Measurements from ENCODE around the gene TLE6. TPM values are rescaled to one million over a fixed set of nuclear protein-coding genes. Genes with fewer than 3 reads are reported as not detected.

The TLE6 gene
- polyA plus RNA-seq, 3 donors: not detected

- H3K9me3 ChIP-seq (replicated peaks in 1 of 2; ENCODE audit: control insufficient read depth in 1 of 2, insufficient read depth in 1 of 2, low read length in 2 of 2): peaks cover 0 to 30% of the 10 kb centered on the region in 2 donors
- no peak within 1 kb of the TSS for H3K9ac ChIP-seq (ENCODE audit: insufficient read depth, low read length, poor library complexity, severe bottlenecking)
- Mint-ChIP-seq H3K4me3 (peak within 1 kb of the TSS; percentile 31 to 81), H3K9me3 (peaks cover 0 to 28% (median 12%) of the 10 kb centered on the region in 7 donors), H3K27ac (no peak within 1 kb of the TSS), H3K36me3 (peaks cover 0 to 8% of the 10 kb centered on the region in 2 donors), H3K4me1 (peaks cover 1% of the 10 kb centered on the region), H3K27me3 (ENCODE audit: low read depth in 3 of 3) (peaks cover 79 to 96% (median 96%) of the 10 kb centered on the region in 3 donors)
- H3K4me2 ChIP-seq (replicated peaks; ENCODE audit: extremely low read depth, low read length, poor library complexity, severe bottlenecking): peak within 1 kb of the TSS; percentile 15
- H2AFZ ChIP-seq (ENCODE audit: insufficient read depth, low read depth, low read length, poor library complexity, severe bottlenecking): no peak within 1 kb of the TSS
- H3K4me1 ChIP-seq (ENCODE audit: control insufficient read depth in 1 of 2, insufficient read depth in 2 of 2, low read length in 2 of 2): peaks cover 3 to 4% of the 10 kb centered on the region in 2 donors
- no peaks in the 10 kb centered on the region for H3K36me3 ChIP-seq (replicated peaks in 1 of 2; ENCODE audit: control insufficient read depth in 1 of 2, insufficient read depth in 2 of 2, low read length in 2 of 2)
- TF ChIP-seq, protein P1, sequence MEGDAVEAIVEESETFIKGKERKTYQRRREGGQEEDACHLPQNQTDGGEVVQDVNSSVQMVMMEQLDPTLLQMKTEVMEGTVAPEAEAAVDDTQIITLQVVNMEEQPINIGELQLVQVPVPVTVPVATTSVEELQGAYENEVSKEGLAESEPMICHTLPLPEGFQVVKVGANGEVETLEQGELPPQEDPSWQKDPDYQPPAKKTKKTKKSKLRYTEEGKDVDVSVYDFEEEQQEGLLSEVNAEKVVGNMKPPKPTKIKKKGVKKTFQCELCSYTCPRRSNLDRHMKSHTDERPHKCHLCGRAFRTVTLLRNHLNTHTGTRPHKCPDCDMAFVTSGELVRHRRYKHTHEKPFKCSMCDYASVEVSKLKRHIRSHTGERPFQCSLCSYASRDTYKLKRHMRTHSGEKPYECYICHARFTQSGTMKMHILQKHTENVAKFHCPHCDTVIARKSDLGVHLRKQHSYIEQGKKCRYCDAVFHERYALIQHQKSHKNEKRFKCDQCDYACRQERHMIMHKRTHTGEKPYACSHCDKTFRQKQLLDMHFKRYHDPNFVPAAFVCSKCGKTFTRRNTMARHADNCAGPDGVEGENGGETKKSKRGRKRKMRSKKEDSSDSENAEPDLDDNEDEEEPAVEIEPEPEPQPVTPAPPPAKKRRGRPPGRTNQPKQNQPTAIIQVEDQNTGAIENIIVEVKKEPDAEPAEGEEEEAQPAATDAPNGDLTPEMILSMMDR (IDR thresholded peaks at IDR 0.05): no peak
- intact Hi-C loops (cut with micrococcal nuclease): no loop called here
- H4K20me1 ChIP-seq (ENCODE audit: insufficient read depth, low read length): no peaks in the 10 kb centered on the region
- no peak within 1 kb of the TSS for H3K4me3 ChIP-seq (replicated peaks in 1 of 3; ENCODE audit: low read depth in 2 of 3, low read length in 3 of 3)
- peaks cover 47 to 90% of the 10 kb centered on the region in 2 donors for H3K27me3 ChIP-seq (ENCODE audit: control insufficient read depth in 2 of 2, insufficient read depth in 2 of 2, low read length in 2 of 2)
- H3K27ac ChIP-seq (ENCODE audit: low read depth in 1 of 2, low read length in 2 of 2): no peak within 1 kb of the TSS
- DNase-seq: no peak
- 1% methylated on average over 47 of the region's 85 CpGs for WGBS (ENCODE audit: insufficient coverage)
- no peaks in the 10 kb centered on the region for H3K79me2 ChIP-seq (ENCODE audit: insufficient read depth, low read length)
These were observed 51.9 kb downstream of the TLE6 start, which contains the start of gene TLE2 for GRCh38 chr19:3029065-3029923. Gene TLE2, minus strand, starts transcription at chr19:3029280. Its CDS starts 376 bp downstream, at chr19:3028904.

DNA sequence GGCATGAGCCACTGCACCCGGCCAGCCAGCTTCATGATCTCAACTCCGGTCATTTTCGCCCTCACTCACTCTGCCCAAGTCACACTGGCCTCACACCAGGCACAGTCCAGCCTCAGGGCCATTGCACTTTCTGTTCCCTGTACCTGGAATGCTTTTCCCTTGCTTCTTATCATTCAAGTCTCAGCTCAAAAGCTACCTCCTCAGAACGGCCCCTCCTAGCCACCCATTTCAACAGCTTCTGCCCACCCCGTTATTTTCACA lies 54.2 kb downstream of the TLE6 start:
- intact Hi-C loops (cut with micrococcal nuclease): loop anchor here in 1 of 2 donors (10.0 kb wide), 1 partner anchor 57 kb away; the partner anchor contains the start of gene TLE6

More for the DNA sequence above, 54.2 kb downstream of the TLE6 start:
- Histone ChIP-seq H3K27ac (ENCODE audit: low read depth in 1 of 2, low read length in 2 of 2) (no peak overlapping the region), H2AFZ (ENCODE audit: insufficient read depth, low read depth, low read length, poor library complexity, severe bottlenecking) (no peak overlapping the region), H3K4me1 (ENCODE audit: control insufficient read depth in 1 of 2, insufficient read depth in 2 of 2, low read length in 2 of 2) (peaks cover 19 to 25% of the 10 kb centered on the region in 2 donors), H3K27me3 (ENCODE audit: control insufficient read depth in 2 of 2, insufficient read depth in 2 of 2, low read length in 2 of 2) (peaks cover 33 to 69% of the 10 kb centered on the region in 2 donors), H3K4me2 (replicated peaks; ENCODE audit: extremely low read depth, low read length, poor library complexity, severe bottlenecking) (no peak overlapping the region), H3K9me3 (replicated peaks in 1 of 2; ENCODE audit: control insufficient read depth in 1 of 2, insufficient read depth in 1 of 2, low read length in 2 of 2) (peaks cover 0 to 23% of the 10 kb centered on the region in 2 donors), H3K4me3 (replicated peaks in 1 of 3; ENCODE audit: low read depth in 2 of 3, low read length in 3 of 3) (no peak overlapping the region), H4K20me1 (ENCODE audit: insufficient read depth, low read length) (no peaks in the 10 kb centered on the region), H3K36me3 (replicated peaks in 1 of 2; ENCODE audit: control insufficient read depth in 1 of 2, insufficient read depth in 2 of 2, low read length in 2 of 2) (no peaks in the 10 kb centered on the region), H3K9ac (ENCODE audit: insufficient read depth, low read length, poor library complexity, severe bottlenecking) (no peak overlapping the region), H3K79me2 (ENCODE audit: insufficient read depth, low read length) (no peaks in the 10 kb centered on the region)
- Mint-ChIP-seq H3K27me3 (ENCODE audit: low read depth in 3 of 3) (peaks cover 62 to 82% (median 81%) of the 10 kb centered on the region in 3 donors), H3K36me3 (peaks cover 0 to 8% of the 10 kb centered on the region in 2 donors), H3K27ac (peak overlapping the region in 1 of 7 donors; percentile 0), H3K4me3 (peak overlapping the region in 1 of 2 donors; percentile 69), H3K4me1 (peaks cover 15% of the 10 kb centered on the region), H3K9me3 (peaks cover 0 to 27% (median 12%) of the 10 kb centered on the region in 7 donors)
- no peak for DNase-seq
- WGBS (ENCODE audit: insufficient coverage): 91% methylated on average over 4 of the region's 5 CpGs
- TF ChIP-seq, protein P1 (IDR thresholded peaks at IDR 0.05): no peak
